ENCODE results near the gene CFP.

DNA sequence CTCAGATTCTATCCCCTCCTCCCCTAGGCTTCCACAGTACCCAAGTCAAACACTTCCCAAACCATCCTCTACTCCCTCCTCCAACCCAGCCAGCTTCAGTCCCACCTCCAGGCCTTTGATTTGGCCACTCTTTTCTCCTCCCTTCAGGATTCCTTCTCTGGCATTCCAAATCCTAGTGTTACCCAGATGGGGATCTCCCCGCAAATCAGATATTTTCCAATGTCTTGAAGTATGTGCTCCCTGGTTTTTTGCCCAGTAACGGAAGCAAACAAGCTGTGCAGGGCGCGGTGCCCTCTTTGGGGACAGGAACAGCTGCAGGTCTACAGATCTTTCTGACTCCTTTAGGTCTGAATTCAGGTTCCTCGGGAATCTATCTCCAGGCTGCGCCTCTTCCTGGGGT lies 7.9 kb downstream of the CFP start:
- TF ChIP-seq POLR2A (IDR thresholded peaks at IDR 0.05; ENCODE audit: low read depth), result no peak
- TF ChIP-seq, protein P1, sequence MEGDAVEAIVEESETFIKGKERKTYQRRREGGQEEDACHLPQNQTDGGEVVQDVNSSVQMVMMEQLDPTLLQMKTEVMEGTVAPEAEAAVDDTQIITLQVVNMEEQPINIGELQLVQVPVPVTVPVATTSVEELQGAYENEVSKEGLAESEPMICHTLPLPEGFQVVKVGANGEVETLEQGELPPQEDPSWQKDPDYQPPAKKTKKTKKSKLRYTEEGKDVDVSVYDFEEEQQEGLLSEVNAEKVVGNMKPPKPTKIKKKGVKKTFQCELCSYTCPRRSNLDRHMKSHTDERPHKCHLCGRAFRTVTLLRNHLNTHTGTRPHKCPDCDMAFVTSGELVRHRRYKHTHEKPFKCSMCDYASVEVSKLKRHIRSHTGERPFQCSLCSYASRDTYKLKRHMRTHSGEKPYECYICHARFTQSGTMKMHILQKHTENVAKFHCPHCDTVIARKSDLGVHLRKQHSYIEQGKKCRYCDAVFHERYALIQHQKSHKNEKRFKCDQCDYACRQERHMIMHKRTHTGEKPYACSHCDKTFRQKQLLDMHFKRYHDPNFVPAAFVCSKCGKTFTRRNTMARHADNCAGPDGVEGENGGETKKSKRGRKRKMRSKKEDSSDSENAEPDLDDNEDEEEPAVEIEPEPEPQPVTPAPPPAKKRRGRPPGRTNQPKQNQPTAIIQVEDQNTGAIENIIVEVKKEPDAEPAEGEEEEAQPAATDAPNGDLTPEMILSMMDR (IDR thresholded peaks at IDR 0.05), result no peak

Measured in esophagus muscularis mucosa (tissue), 3 donors.